Measurements from ENCODE around the gene KCNJ14.

DNA sequence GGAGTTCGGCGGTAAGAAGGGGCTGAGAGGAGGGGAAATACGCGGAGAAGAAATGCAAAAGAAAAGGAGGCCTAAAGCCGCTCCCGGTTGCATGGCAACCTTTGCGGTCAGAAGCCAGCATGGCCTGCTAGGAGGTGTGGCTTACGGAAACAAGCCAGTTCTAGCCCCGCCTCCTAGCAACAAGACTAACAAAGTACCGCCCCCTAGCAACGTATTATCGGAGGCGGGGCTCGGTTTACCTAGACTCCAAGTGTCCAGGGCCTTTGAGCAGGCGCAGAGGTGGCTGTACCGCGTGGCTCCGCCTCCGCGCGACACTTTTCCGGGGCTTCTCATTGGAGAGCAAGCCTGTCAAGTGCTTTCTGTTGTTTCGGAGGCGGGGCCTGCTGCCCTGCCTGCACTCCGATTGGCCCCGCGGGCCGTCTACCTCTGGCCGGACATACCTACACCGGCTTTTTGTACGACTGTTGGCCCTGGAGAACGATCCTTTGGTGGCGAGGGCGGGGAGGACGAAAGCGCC, 13.5 kb downstream of the KCNJ14 start:
- no peak for TF ChIP-seq CTCF (IDR thresholded peaks at IDR 0.05)
- TF ChIP-seq POLR2AphosphoS5 (IDR thresholded peaks at IDR 0.05), result no peak
- no peak for TF ChIP-seq POLR2A (IDR thresholded peaks at IDR 0.05)

Measured in gastroesophageal sphincter (tissue), 3 donors.